NOMO-1 treated with dmso at 0.1 percent for 144 hours (cell line): Measurements from ENCODE around the gene USP3.

ENCODE experiments used
- DNase-seq: peaks from one replicate; lab custom pipeline; 2025; ENCODE audit not compliant: unreplicated experiment; lab: John Stamatoyannopoulos, UW

Gene USP3

GRCh38 chr15:63535689-63536088 lies 31.3 kb downstream of the USP3 start:
- no peak for DNase-seq

GRCh38 chr15:63538876-63539275 lies 34.5 kb downstream of the USP3 start:
- no peak for DNase-seq

- DNase-seq: no peak
Measured at GRCh38 chr15:63539521-63539920, 35.1 kb downstream of the USP3 start.

- no peak for DNase-seq
Measured at GRCh38 chr15:63539998-63540397, 35.6 kb downstream of the USP3 start.

GRCh38 chr15:63540449-63540848 lies 36.1 kb downstream of the USP3 start:
- no peak for DNase-seq

- peak; percentile 89 for DNase-seq
Measured at GRCh38 chr15:63544258-63545026, 40.0 kb downstream of the USP3 start.

- DNase-seq: no peak
Measured at GRCh38 chr15:63545520-63545919, 41.1 kb downstream of the USP3 start.

- DNase-seq: no peak
Measured at GRCh38 chr15:63551400-63551799, 47.0 kb downstream of the USP3 start.

GRCh38 chr15:63553388-63553791 lies 49.0 kb downstream of the USP3 start:
- no peak for DNase-seq

- no peak for DNase-seq
Measured at GRCh38 chr15:63554337-63554927, 50.0 kb downstream of the USP3 start.

GRCh38 chr15:63555507-63555906 lies 51.1 kb downstream of the USP3 start:
- DNase-seq: no peak

GRCh38 chr15:63556246-63556645 lies 51.9 kb downstream of the USP3 start:
- DNase-seq: no peak

GRCh38 chr15:63556736-63557135 lies 52.3 kb downstream of the USP3 start:
- DNase-seq: no peak

- no peak for DNase-seq
Measured at GRCh38 chr15:63559753-63560152, 55.4 kb downstream of the USP3 start.

- no peak for DNase-seq
Measured at GRCh38 chr15:63560741-63561448, 56.5 kb downstream of the USP3 start.

- no peak for DNase-seq
Measured at GRCh38 chr15:63564093-63564492, 59.7 kb downstream of the USP3 start.

- DNase-seq: no peak
Measured at GRCh38 chr15:63565536-63566186, 61.3 kb downstream of the USP3 start.

GRCh38 chr15:63572749-63573464 lies 68.5 kb downstream of the USP3 start:
- DNase-seq: no peak

GRCh38 chr15:63573533-63573932 lies 69.1 kb downstream of the USP3 start:
- DNase-seq: no peak

GRCh38 chr15:63575312-63575711 lies 70.9 kb downstream of the USP3 start:
- no peak for DNase-seq

- DNase-seq: no peak
Measured at GRCh38 chr15:63576441-63576840, 72.0 kb downstream of the USP3 start.
